D721Med (cell line): ENCODE data around the gene RPL5.
A peak's percentile ranks its signal among the peaks of the same experiment; 100 is the strongest.

ENCODE experiments used
- DNase-seq: peaks from one replicate; pipeline ENCODE4 v3.0.0; 2011; ENCODE audit warnings: low spot score; ENCODE audit not compliant: insufficient read length
- FAIRE-seq: peaks from 2 replicates; lab custom pipeline; 2011; peaks lifted over from hg19 to GRCh38; lab: Jason Lieb, UNC
- TF ChIP-seq, protein P1 (sequence below): IDR thresholded peaks from 2 replicates; pipeline ENCODE4 v1.5.1; 2012; ENCODE audit warnings: mild to moderate bottlenecking, control low read depth; ENCODE audit not compliant: insufficient read depth; ENCODE audit errors: missing control alignments

The RPL5 gene

DNA sequence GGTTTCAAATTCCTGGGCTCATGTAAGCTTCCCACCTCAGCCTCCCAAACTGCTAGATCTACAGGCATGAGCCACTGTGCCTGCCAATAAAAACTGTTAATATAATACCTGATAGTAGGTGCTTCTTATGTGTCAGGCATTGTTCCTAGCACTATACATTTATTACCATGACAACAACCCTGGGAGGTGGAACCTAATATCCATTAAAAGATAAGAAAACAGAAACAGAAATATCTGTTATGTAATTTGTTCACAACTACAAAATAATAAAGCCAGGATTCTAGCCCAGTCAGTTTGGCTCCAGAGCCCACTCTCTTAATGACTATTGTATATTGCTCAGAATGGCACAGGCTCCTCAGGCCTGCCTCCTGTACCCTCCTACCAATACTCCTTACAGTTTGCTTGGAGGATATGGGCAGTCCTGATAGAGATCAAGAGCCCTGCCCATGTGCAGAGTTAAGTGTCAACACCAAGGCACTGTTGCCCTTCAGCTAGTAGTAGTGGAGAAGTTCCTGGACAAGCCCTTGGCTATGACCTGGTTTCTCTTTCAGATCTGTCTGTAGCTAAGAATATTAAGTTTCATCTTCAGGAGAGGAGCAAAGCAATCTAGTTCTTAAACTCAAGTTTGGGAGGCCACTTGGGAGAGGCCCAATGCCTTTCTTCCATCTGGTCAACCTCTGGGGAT, 22.4 kb downstream of the RPL5 start:
- no peak for FAIRE-seq
- no peak for DNase-seq
- TF ChIP-seq, protein P1, sequence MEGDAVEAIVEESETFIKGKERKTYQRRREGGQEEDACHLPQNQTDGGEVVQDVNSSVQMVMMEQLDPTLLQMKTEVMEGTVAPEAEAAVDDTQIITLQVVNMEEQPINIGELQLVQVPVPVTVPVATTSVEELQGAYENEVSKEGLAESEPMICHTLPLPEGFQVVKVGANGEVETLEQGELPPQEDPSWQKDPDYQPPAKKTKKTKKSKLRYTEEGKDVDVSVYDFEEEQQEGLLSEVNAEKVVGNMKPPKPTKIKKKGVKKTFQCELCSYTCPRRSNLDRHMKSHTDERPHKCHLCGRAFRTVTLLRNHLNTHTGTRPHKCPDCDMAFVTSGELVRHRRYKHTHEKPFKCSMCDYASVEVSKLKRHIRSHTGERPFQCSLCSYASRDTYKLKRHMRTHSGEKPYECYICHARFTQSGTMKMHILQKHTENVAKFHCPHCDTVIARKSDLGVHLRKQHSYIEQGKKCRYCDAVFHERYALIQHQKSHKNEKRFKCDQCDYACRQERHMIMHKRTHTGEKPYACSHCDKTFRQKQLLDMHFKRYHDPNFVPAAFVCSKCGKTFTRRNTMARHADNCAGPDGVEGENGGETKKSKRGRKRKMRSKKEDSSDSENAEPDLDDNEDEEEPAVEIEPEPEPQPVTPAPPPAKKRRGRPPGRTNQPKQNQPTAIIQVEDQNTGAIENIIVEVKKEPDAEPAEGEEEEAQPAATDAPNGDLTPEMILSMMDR = no peak

DNA sequence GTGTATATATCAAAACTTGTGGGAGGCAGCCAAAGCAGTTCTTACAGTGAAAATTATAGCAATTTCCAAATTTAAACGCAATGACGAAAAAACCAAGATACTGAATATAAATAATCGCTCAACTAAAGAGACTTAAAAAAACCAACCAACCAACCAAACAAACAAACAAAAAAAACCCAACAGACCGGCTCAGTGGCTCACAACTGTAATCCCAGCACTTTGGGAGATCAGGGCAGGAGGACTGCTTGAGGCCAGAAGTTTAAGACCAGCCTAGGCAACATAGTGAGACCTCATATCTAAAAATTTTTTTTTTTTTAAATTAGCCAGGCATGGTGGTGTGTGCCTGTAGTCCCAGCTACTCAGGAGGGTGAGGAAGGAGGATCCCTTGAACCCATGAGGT, 23.4 kb downstream of the RPL5 start:
- DNase-seq = no peak
- TF ChIP-seq, protein P1 = no peak
- FAIRE-seq = no peak

DNA sequence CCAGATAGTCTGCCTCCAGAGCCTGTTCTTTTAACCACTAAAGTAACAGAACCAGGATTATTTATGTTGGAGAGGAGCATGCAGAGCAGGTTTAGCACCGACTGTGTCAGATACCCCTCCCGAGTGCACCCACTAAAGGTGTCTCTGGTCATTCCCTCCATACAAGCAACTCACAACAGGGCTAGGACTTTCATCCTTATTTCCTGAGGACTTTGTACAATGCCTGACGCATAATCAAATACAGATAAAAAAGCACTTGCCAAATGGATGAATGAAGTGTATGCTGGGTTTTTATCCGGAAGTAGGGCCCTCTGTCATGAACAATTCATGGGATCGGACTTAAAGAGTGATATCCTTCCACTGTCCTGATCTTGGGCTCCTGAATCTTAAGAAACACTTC, 26.0 kb downstream of the RPL5 start:
- TF ChIP-seq, protein P1 = no peak
- DNase-seq = no peak
- no peak for FAIRE-seq

DNA sequence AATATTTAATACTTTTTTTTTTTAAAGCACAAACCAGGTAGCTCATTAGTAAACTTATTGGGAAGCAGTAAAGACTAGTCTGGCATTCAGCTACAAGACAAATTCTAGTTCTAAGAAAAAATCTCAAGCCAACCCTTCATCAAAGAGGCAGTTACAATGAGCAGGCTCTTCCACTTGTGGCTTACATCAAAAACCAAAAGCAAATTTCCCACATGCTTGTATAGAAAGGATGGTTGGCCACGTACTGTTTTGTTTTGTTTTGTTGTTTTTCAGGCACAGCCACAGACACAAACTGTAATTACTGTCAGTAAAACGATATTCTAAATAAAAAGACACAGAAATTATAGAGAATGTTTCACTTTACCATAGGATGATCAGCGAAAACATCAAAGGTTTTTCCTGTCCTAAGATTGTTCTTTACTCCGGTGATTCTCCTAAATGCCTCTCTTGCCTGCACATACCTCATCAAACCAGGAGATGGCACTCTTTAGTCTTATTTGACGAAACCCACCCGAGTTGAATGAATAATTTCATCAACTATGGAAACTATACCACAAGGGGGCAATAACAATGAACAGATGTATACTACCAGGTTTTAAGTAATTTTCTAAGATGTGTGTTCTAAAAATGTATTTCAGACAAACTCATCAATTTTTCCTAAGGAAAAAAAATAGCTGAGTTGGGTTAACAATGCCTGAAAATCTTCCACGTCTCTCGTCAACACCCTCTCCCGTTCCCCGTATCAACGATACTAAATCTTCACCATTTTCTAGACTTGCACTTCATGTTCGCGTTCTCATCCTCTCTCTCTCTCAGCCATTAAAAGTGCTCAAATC, 26.9 kb downstream of the RPL5 start:
- peak; percentile 29 for DNase-seq
- peak; percentile 93 for FAIRE-seq
- TF ChIP-seq, protein P1 = peak; percentile 99

DNA sequence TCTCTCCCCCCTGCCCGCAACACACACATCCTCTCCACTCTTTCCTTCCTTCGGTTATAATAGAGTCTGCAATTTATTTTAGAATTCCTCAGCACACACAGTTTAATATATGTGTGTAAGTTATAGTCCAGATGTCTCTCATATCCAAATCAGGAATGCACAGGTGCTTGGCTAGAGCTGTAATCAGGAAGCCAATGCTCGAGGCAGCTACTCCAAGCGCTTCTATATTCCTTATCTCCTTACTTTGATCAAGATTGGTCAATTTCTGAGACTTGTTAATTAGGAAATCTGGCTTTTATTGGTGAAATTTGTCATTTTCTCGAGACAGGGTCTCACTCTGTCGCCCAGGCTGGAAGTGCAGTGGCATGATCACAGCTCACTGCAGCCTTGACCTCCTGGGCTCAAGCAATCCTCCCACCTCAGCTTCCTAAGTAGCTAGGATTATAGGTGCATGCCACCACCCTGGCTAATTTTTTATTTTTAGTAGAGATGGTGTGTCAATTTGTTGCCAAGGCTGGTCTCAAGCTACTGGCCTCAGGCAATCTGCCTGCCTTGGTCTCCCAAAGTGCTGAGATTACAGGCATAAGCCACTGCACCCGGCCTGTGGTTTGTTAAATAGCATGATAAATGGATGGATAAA, 27.7 kb downstream of the RPL5 start:
- no peak for DNase-seq
- TF ChIP-seq, protein P1 = no peak
- FAIRE-seq = no peak

DNA sequence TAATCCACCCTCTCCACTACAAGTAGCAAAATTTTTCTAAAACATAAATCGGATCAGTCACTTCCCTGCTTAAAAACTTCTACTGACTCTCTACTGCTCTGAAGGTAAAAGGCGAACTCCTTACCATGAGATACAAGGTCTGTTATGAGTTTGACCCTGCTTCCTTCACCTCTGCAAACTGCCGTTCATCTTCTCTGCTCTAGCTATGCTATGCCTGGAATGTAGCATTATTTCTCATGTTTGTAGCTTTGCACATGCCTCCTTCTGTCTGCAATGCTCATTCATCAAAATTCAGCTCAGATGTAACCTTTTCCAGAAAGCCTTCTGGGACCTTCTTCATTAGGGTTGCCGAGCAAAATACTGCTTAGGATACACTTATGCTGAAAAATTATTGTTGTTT, 30.8 kb downstream of the RPL5 start:
- no peak for FAIRE-seq
- TF ChIP-seq, protein P1 = no peak
- DNase-seq = no peak
